HG03469 (cell line): ENCODE data around the gene MTG2.
"Not testable (repeated sequence)": the region's sequence is repeated elsewhere in the genome, so short reads cannot be mapped to it uniquely, and the experiment has no call there.

Experiments
- ATAC-seq: cut with Tn5 transposase; IDR thresholded peaks from one replicate; pipeline ENCODE4 v1.9.1; 2021; ENCODE audit warnings: mild to moderate bottlenecking, moderate library complexity, moderate number of reproducible peaks; ENCODE audit not compliant: unreplicated experiment

The MTG2 gene

DNA sequence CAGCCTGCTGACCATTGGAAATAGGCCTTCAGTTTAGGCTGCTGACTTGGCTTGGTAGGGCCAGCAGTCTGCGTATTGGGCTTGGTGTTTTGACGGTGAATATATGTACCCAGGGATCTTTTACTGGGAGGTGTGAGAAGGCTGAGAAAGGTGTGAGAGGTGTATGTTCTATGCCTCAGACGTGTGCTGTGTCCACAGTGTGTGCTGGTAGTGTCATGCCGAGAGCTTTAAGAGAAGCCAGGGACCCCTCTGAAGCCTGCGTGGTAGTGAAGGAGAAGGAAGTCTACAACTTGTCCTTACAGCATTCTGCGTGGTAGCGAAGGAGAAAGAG lies 37.2 kb upstream of the MTG2 start:
- no peak for ATAC-seq

- no peak for ATAC-seq
Measured at GRCh38 chr20:62146019-62146755, 36.6 kb upstream of the MTG2 start.

- ATAC-seq: no peak
Measured at GRCh38 chr20:62147125-62147524, 35.7 kb upstream of the MTG2 start.

DNA sequence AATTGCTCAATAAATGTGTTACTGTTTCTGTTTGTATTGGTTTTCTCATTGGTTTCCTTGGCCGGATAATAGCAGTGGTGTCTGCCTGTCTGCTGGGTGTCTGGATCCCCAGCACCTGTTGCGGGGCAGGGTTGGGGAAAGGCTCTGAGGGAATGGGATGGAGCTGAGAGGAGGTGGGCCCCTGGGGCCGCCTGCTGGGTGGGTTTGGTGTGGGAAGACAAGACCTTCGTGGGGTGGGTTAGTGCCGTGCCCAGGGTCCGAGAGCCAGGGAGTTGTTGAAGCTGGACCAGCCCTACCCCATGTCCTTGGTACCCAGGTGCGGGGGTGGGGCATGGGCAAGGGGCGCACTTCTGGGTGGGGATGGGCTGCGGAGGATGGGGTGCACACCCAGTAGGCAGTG lies 35.3 kb upstream of the MTG2 start:
- ATAC-seq: no peak

GRCh38 chr20:62148383-62148782 lies 34.4 kb upstream of the MTG2 start:
- ATAC-seq: not testable (repeated sequence)

- ATAC-seq: no peak
Measured at GRCh38 chr20:62148908-62149314, 33.9 kb upstream of the MTG2 start.

DNA sequence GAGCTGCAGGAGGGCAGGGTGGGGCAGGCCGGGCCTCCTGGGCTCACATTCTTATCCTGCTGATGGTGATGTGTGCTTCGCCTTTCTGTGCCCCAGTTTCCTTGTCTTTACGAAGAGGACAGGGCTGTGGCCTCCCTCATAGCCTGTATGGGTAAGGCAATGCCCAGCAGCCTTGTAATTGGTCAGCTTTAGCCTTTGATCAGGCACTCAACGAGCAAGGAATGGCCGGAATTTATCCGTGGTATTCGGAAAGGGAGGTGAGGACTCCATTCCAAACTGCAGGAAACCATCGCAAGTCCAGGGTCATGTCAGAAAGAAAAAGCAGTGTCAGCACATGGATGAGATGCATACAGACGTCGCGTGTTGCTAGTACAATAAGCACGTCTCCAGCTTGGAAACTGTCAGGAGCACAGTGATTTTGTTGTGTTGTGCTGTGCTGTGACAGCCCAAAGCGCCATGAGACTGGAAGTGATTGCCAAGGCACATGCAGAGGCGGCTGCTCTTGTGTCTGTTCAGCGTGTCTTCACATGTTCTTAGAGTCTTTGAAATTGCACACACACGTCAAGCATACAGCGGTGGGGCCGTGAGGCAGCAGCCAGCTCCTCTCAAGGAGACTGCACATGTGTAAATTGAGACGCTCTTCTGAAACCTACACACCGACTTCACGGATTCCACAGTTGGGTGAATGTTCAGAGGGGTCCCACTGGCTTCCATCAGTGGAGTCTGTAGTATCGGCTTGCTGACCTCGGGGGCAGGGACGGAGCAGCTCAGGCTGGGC lies 33.1 kb upstream of the MTG2 start:
- ATAC-seq: no peak

GRCh38 chr20:62150310-62150575 lies 32.6 kb upstream of the MTG2 start:
- ATAC-seq: no peak

GRCh38 chr20:62151225-62151624 lies 31.6 kb upstream of the MTG2 start:
- ATAC-seq: no peak

DNA sequence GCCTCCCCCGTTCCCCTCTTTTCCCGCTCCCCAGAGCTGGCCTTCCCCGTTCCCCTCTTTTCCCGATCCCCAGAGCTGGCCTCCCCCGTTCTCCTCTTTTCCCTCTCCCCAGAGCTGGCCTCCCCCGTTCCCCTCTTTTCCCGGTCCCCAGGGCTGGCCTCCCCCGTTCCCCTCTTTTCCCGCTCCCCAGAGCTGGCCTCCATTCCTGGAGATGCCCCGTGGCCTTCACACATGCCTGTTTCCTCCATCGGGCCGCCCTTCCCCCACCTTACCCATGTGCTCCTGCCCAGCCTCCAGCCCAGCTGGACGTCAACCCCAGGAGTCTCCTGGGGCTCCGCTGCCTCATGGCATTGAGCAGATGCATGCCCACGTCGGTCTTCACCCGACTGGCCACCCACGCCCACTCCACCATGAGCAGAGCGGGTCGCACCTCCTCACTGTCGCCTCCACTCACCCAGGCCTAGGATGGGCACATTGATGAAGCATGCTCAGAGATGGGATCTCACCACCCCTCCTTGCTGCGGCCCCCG lies 30.9 kb upstream of the MTG2 start:
- ATAC-seq: no peak

DNA sequence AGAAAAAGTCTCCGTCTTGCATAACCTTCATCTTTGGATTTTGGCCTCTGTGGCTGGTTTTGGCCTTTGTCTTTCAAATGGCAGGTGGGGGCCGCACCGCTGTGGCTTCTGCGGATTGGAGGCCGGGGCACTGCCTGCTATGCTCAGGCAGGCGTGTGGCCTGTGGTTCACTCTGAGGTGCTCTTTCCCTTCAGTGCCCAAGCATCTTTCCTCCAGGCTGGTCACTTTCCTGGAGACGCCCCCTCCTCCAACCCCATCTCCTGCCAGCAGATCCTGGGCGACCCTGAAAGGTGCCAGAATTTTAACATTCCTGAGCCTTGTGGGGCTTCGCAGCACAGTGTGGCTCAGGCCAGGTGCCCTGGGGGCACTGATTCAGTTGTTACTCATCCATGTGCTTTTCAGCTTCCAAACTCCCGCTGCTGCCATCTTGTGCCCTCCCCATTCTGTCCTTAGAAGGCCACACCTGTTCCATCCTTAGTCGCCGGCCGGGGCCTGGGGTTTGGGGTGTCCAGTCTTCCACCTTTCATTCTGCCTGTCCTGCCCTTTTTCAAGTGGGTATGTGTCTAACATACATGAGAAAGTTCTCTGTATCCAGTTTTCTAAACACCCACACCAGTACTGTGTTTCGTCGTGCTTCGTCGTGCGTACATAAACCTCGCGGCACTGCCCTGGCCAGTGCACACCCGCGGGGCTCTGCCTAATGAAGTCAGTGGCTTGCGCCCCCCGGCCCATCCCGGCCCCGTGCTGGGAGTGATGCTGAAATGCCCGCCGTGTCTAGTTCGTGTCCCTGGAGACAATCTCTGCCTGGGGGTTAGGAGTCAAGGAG lies 27.2 kb upstream of the MTG2 start:
- ATAC-seq: no peak

GRCh38 chr20:62156254-62156556 lies 26.6 kb upstream of the MTG2 start:
- ATAC-seq: no peak

- ATAC-seq: no peak
Measured at GRCh38 chr20:62156592-62157386, 26.0 kb upstream of the MTG2 start.

DNA sequence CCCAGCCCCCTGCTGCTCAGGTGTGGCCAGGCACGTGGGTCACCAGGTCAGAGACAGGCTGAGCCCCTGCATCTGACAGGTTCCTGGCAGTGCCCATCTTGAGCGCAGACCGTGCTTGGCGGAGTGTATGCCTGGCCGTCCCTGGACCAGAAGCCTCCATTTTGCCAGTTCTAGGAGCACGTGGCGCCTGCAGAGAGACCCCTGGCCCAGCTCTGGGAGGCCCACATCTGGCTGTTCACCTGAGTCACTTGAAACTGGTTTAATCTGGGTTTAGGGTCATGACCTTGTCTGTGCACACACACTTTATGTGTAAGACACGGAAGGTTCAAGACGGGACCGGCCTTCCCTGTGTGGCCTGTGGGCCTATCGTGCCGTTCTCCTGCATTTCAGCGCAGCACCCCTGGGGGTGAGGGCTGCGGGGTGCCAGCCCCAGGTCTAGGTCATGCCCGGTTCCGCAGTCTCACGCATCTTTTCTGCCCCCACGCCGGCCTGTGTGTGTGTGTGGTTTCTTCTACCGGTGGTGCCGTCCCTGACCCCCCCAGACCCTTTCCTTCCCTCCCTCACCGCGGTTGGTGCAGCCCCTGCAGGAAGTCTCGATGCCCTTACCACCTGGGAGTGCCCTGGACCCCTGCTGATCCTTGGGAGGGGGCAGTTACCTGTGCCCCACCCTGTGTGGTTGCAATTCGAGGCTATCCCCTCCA lies 25.3 kb upstream of the MTG2 start:
- ATAC-seq: no peak

DNA sequence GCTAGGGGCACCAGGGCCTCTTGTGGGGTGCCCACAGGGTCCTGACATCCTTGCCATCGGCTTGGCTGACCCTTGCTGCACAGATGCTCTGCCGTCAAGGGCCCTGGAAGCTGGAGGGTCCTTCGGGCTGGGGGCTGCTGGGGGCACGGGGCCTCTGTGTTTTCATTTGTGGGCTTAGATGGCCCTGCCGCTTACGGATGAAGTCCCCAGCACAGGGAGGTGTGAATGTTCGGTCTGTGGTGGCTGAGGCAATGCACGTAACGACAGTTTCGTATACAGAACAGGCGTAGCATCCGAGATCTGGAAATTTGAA lies 24.8 kb upstream of the MTG2 start:
- ATAC-seq: no peak

DNA sequence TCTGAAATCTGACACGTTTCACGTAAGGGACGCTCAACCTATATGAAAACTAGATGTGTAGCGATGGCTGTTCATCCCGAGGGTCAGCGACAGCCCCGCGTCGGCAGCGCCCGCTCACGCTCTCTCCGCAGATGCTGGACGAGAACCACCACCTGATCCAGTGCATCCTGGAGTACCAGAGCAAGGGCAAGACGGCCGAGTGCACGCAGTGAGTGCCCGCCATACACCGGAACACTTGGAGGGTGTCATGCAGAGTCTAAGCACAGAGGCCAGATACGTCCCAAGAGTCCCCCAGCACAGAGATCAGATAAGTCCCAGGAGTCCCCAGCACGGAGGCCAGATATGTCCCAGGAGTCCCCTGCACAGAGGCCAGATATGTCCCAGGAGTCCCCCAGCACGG lies 24.3 kb upstream of the MTG2 start:
- ATAC-seq: no peak

DNA sequence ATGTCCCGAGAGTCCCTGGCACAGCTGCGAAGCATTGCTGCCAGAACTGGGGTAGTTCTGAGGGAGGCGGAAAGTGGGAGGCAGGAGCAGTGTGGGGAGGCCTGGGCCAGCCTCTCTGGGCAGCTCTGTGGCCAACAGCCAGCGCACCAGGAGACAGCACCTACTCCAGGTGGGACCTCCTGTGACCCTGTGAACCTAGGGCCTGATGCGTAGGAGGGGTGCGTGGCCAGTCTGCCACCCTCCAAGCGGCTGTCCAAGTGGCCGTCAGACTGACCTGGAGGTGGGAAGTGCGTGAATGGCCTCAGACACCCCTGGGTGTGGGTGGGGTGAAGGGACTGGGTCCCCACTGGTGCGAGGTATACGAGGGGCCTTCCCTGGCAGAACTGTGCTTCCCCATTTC lies 23.8 kb upstream of the MTG2 start:
- ATAC-seq: no peak

- no peak for ATAC-seq
Measured at GRCh38 chr20:62159839-62160238, 23.0 kb upstream of the MTG2 start.

- ATAC-seq: no peak
Measured at GRCh38 chr20:62160253-62160652, 22.6 kb upstream of the MTG2 start.

- no peak for ATAC-seq
Measured at GRCh38 chr20:62160876-62161275, 22.0 kb upstream of the MTG2 start.

GRCh38 chr20:62161347-62161746 lies 21.5 kb upstream of the MTG2 start:
- ATAC-seq: no peak
